KMS-11 (cell line): ENCODE measurements around the gene ATP8A2.

ENCODE experiments used
- H2AFZ ChIP-seq: fragments of 200-600 bp; sonication (generic); 2 replicates; pipeline ENCODE4 v1.6.1; 2016; ENCODE audit warnings: antibody characterized with exemption, mixed run types, low read depth
- H3K27ac ChIP-seq: fragments of 200-600 bp; sonication (generic); 2 replicates; pipeline ENCODE4 v1.6.1; 2016; ENCODE audit warnings: mild to moderate bottlenecking, mixed run types
- H3K27me3 ChIP-seq: fragments of 200-600 bp; sonication (generic); 2 replicates; pipeline ENCODE4 v1.6.1; 2017; ENCODE audit warnings: mild to moderate bottlenecking, low read depth, mixed run types, moderate library complexity; ENCODE audit not compliant: insufficient read depth
- H3K36me3 ChIP-seq: fragments of 200-600 bp; sonication (generic); 2 replicates; pipeline ENCODE4 v1.6.1; 2017; ENCODE audit warnings: mild to moderate bottlenecking, mixed run types; ENCODE audit not compliant: insufficient read depth
- H3K4me1 ChIP-seq: fragments of 200-600 bp; sonication (generic); 2 replicates; pipeline ENCODE4 v1.6.1; 2016; ENCODE audit warnings: mild to moderate bottlenecking, low read depth, mixed run types; ENCODE audit not compliant: poor library complexity, severe bottlenecking
- H3K4me2 ChIP-seq: fragments of 200-600 bp; sonication (generic); 2 replicates; pipeline ENCODE4 v1.7.0; 2016; ENCODE audit warnings: mild to moderate bottlenecking, mixed run types
- H3K4me3 ChIP-seq: fragments of 200-600 bp; sonication (generic); IDR thresholded peaks from 2 replicates; pipeline ENCODE4 v1.6.1; 2017; ENCODE audit warnings: low read depth, low read length, mixed read lengths; ENCODE audit not compliant: insufficient read depth
- H3K79me2 ChIP-seq: fragments of 200-600 bp; sonication (generic); 2 replicates; pipeline ENCODE4 v1.6.1; 2016; ENCODE audit warnings: low read depth, mixed run types; ENCODE audit not compliant: insufficient read depth
- H3K9ac ChIP-seq: fragments of 200-600 bp; sonication (generic); 2 replicates; pipeline ENCODE4 v1.6.1; 2016; ENCODE audit warnings: mild to moderate bottlenecking, mixed run types
- H4K20me1 ChIP-seq: fragments of 200-600 bp; sonication (generic); 2 replicates; pipeline ENCODE4 v1.6.1; 2016; ENCODE audit warnings: mild to moderate bottlenecking, mixed run types; ENCODE audit not compliant: insufficient read depth
- CTCF ChIP-seq: fragments of 200-600 bp; sonication (generic); conservative IDR thresholded peaks from 2 replicates; pipeline ENCODE4 v1.6.1; 2017; ENCODE audit warnings: low read depth, mild to moderate bottlenecking, antibody characterized with exemption, low read length, moderate library complexity, mixed read lengths

The ATP8A2 gene

GRCh38 chr13:25415241-25415640 is 43.5 kb downstream of the ATP8A2 start:
- no peak for TF ChIP-seq CTCF
- no peak overlapping the region for H3K9ac ChIP-seq
- no peak overlapping the region for H3K27ac ChIP-seq
- H3K27me3 ChIP-seq = no peaks in the 10 kb centered on the region
- H3K36me3 ChIP-seq = no peaks in the 10 kb centered on the region
- no peaks in the 10 kb centered on the region for H3K79me2 ChIP-seq
- H3K4me3 ChIP-seq = no peak overlapping the region
- H2AFZ ChIP-seq = no peak overlapping the region
- no peak overlapping the region for H3K4me2 ChIP-seq
- H4K20me1 ChIP-seq = no peaks in the 10 kb centered on the region
- H3K4me1 ChIP-seq = no peaks in the 10 kb centered on the region

- H3K27ac ChIP-seq = no peak overlapping the region
- no peak for TF ChIP-seq CTCF
- no peak overlapping the region for H3K9ac ChIP-seq
- H3K79me2 ChIP-seq = no peaks in the 10 kb centered on the region
- no peak overlapping the region for H3K4me3 ChIP-seq
- no peaks in the 10 kb centered on the region for H4K20me1 ChIP-seq
- H3K4me1 ChIP-seq = no peaks in the 10 kb centered on the region
- no peaks in the 10 kb centered on the region for H3K36me3 ChIP-seq
- H3K4me2 ChIP-seq = no peak overlapping the region
- no peak overlapping the region for H2AFZ ChIP-seq
- H3K27me3 ChIP-seq = no peaks in the 10 kb centered on the region
Observed at GRCh38 chr13:25417535-25417934, 45.8 kb downstream of the ATP8A2 start.

GRCh38 chr13:25420161-25420560 is 48.4 kb downstream of the ATP8A2 start:
- Histone ChIP-seq H4K20me1 (no peaks in the 10 kb centered on the region), H3K27me3 (no peaks in the 10 kb centered on the region), H3K36me3 (no peaks in the 10 kb centered on the region), H3K4me1 (no peaks in the 10 kb centered on the region), H3K4me3 (no peak overlapping the region), H3K4me2 (no peak overlapping the region), H3K27ac (no peak overlapping the region), H2AFZ (no peak overlapping the region), H3K9ac (no peak overlapping the region), H3K79me2 (no peaks in the 10 kb centered on the region)
- no peak for TF ChIP-seq CTCF

GRCh38 chr13:25421612-25422011 is 49.8 kb downstream of the ATP8A2 start:
- Histone ChIP-seq H3K4me1 (no peaks in the 10 kb centered on the region), H3K27ac (no peak overlapping the region), H3K27me3 (no peaks in the 10 kb centered on the region), H3K4me3 (no peak overlapping the region), H3K4me2 (no peak overlapping the region), H4K20me1 (no peaks in the 10 kb centered on the region), H2AFZ (no peak overlapping the region), H3K9ac (no peak overlapping the region), H3K36me3 (no peaks in the 10 kb centered on the region), H3K79me2 (no peaks in the 10 kb centered on the region)
- no peak for TF ChIP-seq CTCF

GRCh38 chr13:25422153-25422552 is 50.4 kb downstream of the ATP8A2 start:
- Histone ChIP-seq H2AFZ (no peak overlapping the region), H3K27me3 (no peaks in the 10 kb centered on the region)
- TF ChIP-seq CTCF = no peak

More at GRCh38 chr13:25422153-25422552, 50.4 kb downstream of the ATP8A2 start:
- H3K4me2 ChIP-seq = no peak overlapping the region
- no peak overlapping the region for H3K9ac ChIP-seq
- H4K20me1 ChIP-seq = no peaks in the 10 kb centered on the region
- no peak overlapping the region for H3K4me3 ChIP-seq
- no peaks in the 10 kb centered on the region for H3K4me1 ChIP-seq
- no peaks in the 10 kb centered on the region for H3K36me3 ChIP-seq
- no peaks in the 10 kb centered on the region for H3K79me2 ChIP-seq
- no peak overlapping the region for H3K27ac ChIP-seq
